Stimulated activated CD4-positive, alpha-beta T cell treated with anti-CD3 and anti-CD28 coated beads, TNF-alpha, amount 100 ng/mL, for 48 hours (primary cell): ENCODE data around the gene ZDHHC22.

Experiments used
- DNase-seq, 3 donors: peaks; one replicate each; pipeline ENCODE4 v3.0.0-alpha.2; 2020; ENCODE audit warnings: low read depth in 3 of 3

ZDHHC22 gene

GRCh38 chr14:77157740-77158139 lies 16.1 kb upstream of the ZDHHC22 start:
- no peak for DNase-seq

GRCh38 chr14:77155083-77155482 lies 13.5 kb upstream of the ZDHHC22 start:
- DNase-seq, result no peak

- DNase-seq, result no peak
Observed at GRCh38 chr14:77154421-77154820, 12.8 kb upstream of the ZDHHC22 start.

- DNase-seq, result no peak
Observed at GRCh38 chr14:77153802-77154201, 12.2 kb upstream of the ZDHHC22 start.

GRCh38 chr14:77151918-77152588 lies 10.5 kb upstream of the ZDHHC22 start:
- DNase-seq, result no peak

GRCh38 chr14:77151245-77151644 lies 9.7 kb upstream of the ZDHHC22 start:
- DNase-seq, result no peak

GRCh38 chr14:77148510-77149231 lies 7.1 kb upstream of the ZDHHC22 start:
- DNase-seq, result no peak

GRCh38 chr14:77145975-77146740 lies 4.6 kb upstream of the ZDHHC22 start:
- DNase-seq, result no peak

GRCh38 chr14:77144412-77145115 lies 3.0 kb upstream of the ZDHHC22 start:
- no peak for DNase-seq

GRCh38 chr14:77143071-77143470 lies 1.5 kb upstream of the ZDHHC22 start:
- no peak for DNase-seq

- no peak for DNase-seq
Observed at GRCh38 chr14:77142005-77142800, 612 bp upstream of the ZDHHC22 start.

GRCh38 chr14:77140359-77141213 lies 1.0 kb downstream of the ZDHHC22 start:
- DNase-seq, result no peak

GRCh38 chr14:77139540-77140358 lies 1.8 kb downstream of the ZDHHC22 start:
- peak; percentile 20 to 54 (median 35) for DNase-seq

- no peak for DNase-seq
Observed at GRCh38 chr14:77139022-77139421, 2.6 kb downstream of the ZDHHC22 start.

- peak; percentile 27 to 68 (median 38) for DNase-seq
Observed at GRCh38 chr14:77133720-77134338, 7.8 kb downstream of the ZDHHC22 start.

GRCh38 chr14:77131871-77132486 lies 9.6 kb downstream of the ZDHHC22 start:
- DNase-seq, result no peak

GRCh38 chr14:77131206-77131605 lies 10.4 kb downstream of the ZDHHC22 start:
- DNase-seq, result no peak

- DNase-seq, result no peak
Observed at GRCh38 chr14:77130386-77130785, 11.2 kb downstream of the ZDHHC22 start.
